ENCODE data around the gene RNU11.
"Not testable (repeated sequence)": the region's sequence is repeated elsewhere in the genome, so short reads cannot be mapped to it uniquely, and the experiment has no call there.

DNA sequence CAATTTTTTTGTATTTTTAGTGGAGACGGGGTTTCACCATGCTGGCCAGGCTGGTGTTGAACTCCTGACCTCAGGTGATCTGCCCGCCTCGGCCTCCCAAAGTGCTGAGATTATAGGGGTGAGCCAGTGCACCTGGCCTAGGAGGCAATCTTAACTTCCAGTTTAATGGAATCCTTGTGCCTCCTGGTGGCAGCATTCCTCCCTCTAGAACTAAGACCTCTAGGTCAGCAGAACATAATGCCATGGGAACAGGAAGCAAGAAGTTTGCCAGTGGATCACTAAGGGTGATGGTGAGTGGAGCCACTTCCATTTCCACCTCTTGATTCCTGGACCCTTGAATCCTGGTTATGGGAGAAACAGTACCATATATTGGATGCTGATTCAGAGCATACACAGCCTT lies 5.5 kb downstream of the RNU11 start:
- TF ChIP-seq POLR2A (IDR thresholded peaks at IDR 0.05; ENCODE audit: low read length); GATA1 (IDR thresholded peaks at IDR 0.05; ENCODE audit: low read depth, low read length): not testable (repeated sequence)

Data from erythroblast (primary cell).